OCI-LY1 (cell line): ENCODE data around the gene DMRTC2.

Experiments used
- CTCF ChIP-seq: fragments of 200-600 bp; sonication (generic), shearing (Covaris generic); IDR thresholded peaks from 2 replicates; pipeline ENCODE4 v1.5.1; 2017; ENCODE audit warnings: mild to moderate bottlenecking, antibody characterized with exemption, low read length, moderate library complexity, mixed read lengths
- EZH2 ChIP-seq: fragments of 200-600 bp; sonication (generic), shearing (Covaris generic); IDR thresholded peaks from 2 replicates; pipeline ENCODE4 v1.8.0; 2017; ENCODE audit warnings: borderline replicate concordance, mixed run types, mild to moderate bottlenecking, antibody characterized with exemption, low read length, moderate library complexity, mixed read lengths

- TF ChIP-seq CTCF, result no peak
- no peak for TF ChIP-seq EZH2
Measured at GRCh38 chr19:41799444-41800000, 45.3 kb upstream of the DMRTC2 start.
